Ishikawa (cell line): ENCODE data around the gene APBA1.

ENCODE experiments used
- CEBPB ChIP-seq: IDR thresholded peaks from 2 replicates; pipeline ENCODE4 v1.6.1; 2012
- CREB1 ChIP-seq: IDR thresholded peaks from 2 replicates; pipeline ENCODE4 v1.6.1; 2012; ENCODE audit warnings: low read depth
- EGR1 ChIP-seq: IDR thresholded peaks from 2 replicates; pipeline ENCODE4 v1.6.1; 2012
- EP300 ChIP-seq: IDR thresholded peaks from 2 replicates; pipeline ENCODE4 v1.6.1; 2012; ENCODE audit warnings: borderline replicate concordance
- FOXM1 ChIP-seq: IDR thresholded peaks from 2 replicates; pipeline ENCODE4 v1.6.1; 2012; ENCODE audit warnings: low read depth, borderline replicate concordance
- MAX ChIP-seq: IDR thresholded peaks from 2 replicates; pipeline ENCODE4 v1.6.1; 2012
- NFIC ChIP-seq: IDR thresholded peaks from 2 replicates; pipeline ENCODE4 v1.6.1; 2012
- RAD21 ChIP-seq: IDR thresholded peaks from 2 replicates; pipeline ENCODE4 v1.6.1; 2012; ENCODE audit warnings: low read depth
- TAF1 ChIP-seq: IDR thresholded peaks from 2 replicates; pipeline ENCODE4 v1.6.1; 2012; ENCODE audit warnings: low read depth, mild to moderate bottlenecking
- TCF12 ChIP-seq: IDR thresholded peaks from 2 replicates; pipeline ENCODE4 v1.6.1; 2012; ENCODE audit warnings: low read depth
- TEAD4 ChIP-seq: IDR thresholded peaks from 2 replicates; pipeline ENCODE4 v1.6.1; 2012
- YY1 ChIP-seq: IDR thresholded peaks from 2 replicates; pipeline ENCODE4 v1.6.1; 2012; ENCODE audit warnings: low read depth
- ZBTB7A ChIP-seq: IDR thresholded peaks from 2 replicates; pipeline ENCODE4 v1.6.1; 2012; ENCODE audit warnings: low read depth
- TF ChIP-seq, protein P1 (sequence below): IDR thresholded peaks from 2 replicates; pipeline ENCODE4 v1.6.1; 2012
- TF ChIP-seq, protein P2 (sequence below): IDR thresholded peaks from 2 replicates; pipeline ENCODE4 v1.6.1; 2012; ENCODE audit warnings: low read depth, mild to moderate bottlenecking

Gene APBA1

DNA sequence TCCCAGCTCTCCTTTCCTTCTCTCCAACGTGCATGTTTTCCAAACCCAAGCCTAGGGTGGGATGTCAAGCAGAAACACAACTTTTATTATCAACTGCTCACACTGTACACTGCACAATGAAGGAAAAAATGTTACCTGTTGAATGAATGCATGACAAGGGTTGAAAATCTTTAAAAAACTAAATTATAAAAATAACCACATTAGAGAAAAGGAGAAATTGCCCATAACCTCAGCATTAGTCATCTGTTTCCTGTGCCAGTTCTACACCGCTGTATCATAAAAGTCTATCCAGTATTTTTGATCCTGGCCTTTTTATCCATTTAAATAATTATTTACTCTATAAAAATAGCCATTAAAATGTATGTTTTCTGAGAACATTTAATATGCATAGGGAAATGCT is 101.1 kb downstream of the APBA1 start:
- TF ChIP-seq EGR1: no peak
- no peak for TF ChIP-seq TEAD4
- TF ChIP-seq TCF12: no peak
- no peak for TF ChIP-seq TAF1
- TF ChIP-seq ZBTB7A: no peak
- TF ChIP-seq MAX: no peak
- no peak for TF ChIP-seq FOXM1
- no peak for TF ChIP-seq YY1
- no peak for TF ChIP-seq RAD21
- TF ChIP-seq CREB1: no peak

GRCh38 chr9:69569738-69570451 is 102.3 kb downstream of the APBA1 start:
- TF ChIP-seq EP300 (peak; percentile 70), TEAD4 (peak; percentile 82), NFIC (peak; percentile 79), MAX (no peak)

GRCh38 chr9:69564557-69564956 is 107.6 kb downstream of the APBA1 start:
- TF ChIP-seq YY1: no peak
- no peak for TF ChIP-seq CEBPB
- TF ChIP-seq EP300: no peak
- no peak for TF ChIP-seq TAF1

GRCh38 chr9:69559126-69559525 is 113.0 kb downstream of the APBA1 start:
- TF ChIP-seq RAD21 (no peak), EP300 (no peak)

DNA sequence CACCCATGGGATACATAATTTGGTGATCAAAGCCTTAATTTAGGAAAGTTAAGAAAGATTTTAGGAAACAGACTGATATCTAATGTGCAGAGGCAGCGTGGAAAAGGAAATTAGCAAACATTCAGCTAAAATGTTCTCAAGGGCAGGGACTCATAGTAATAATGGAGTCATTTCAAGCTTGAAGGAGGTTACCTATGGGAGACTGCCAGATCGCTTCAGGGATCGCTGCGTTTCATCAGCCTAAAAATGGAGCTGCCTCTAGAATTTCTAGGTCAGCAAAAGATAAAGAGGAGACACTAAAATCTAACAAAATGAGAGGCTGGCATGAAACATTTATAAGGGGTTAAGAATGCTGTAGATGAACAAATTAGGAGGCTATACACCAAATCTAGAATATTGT is 115.5 kb downstream of the APBA1 start:
- TF ChIP-seq EP300 (no peak), MAX (no peak), CEBPB (no peak), EGR1 (no peak), FOXM1 (no peak), CREB1 (no peak), TAF1 (no peak)
- TF ChIP-seq, protein P1, sequence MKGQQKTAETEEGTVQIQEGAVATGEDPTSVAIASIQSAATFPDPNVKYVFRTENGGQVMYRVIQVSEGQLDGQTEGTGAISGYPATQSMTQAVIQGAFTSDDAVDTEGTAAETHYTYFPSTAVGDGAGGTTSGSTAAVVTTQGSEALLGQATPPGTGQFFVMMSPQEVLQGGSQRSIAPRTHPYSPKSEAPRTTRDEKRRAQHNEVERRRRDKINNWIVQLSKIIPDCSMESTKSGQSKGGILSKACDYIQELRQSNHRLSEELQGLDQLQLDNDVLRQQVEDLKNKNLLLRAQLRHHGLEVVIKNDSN: no peak

- TF ChIP-seq TEAD4 (no peak), CREB1 (no peak), MAX (no peak), EP300 (no peak), RAD21 (no peak), EGR1 (no peak), CEBPB (no peak), TAF1 (no peak), FOXM1 (no peak), YY1 (no peak), NFIC (no peak), TCF12 (no peak), ZBTB7A (no peak)
- TF ChIP-seq, protein P1: no peak
- TF ChIP-seq, protein P2, sequence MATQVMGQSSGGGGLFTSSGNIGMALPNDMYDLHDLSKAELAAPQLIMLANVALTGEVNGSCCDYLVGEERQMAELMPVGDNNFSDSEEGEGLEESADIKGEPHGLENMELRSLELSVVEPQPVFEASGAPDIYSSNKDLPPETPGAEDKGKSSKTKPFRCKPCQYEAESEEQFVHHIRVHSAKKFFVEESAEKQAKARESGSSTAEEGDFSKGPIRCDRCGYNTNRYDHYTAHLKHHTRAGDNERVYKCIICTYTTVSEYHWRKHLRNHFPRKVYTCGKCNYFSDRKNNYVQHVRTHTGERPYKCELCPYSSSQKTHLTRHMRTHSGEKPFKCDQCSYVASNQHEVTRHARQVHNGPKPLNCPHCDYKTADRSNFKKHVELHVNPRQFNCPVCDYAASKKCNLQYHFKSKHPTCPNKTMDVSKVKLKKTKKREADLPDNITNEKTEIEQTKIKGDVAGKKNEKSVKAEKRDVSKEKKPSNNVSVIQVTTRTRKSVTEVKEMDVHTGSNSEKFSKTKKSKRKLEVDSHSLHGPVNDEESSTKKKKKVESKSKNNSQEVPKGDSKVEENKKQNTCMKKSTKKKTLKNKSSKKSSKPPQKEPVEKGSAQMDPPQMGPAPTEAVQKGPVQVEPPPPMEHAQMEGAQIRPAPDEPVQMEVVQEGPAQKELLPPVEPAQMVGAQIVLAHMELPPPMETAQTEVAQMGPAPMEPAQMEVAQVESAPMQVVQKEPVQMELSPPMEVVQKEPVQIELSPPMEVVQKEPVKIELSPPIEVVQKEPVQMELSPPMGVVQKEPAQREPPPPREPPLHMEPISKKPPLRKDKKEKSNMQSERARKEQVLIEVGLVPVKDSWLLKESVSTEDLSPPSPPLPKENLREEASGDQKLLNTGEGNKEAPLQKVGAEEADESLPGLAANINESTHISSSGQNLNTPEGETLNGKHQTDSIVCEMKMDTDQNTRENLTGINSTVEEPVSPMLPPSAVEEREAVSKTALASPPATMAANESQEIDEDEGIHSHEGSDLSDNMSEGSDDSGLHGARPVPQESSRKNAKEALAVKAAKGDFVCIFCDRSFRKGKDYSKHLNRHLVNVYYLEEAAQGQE: no peak
These were observed 116.4 kb downstream of the APBA1 start for GRCh38 chr9:69555802-69556201.

DNA sequence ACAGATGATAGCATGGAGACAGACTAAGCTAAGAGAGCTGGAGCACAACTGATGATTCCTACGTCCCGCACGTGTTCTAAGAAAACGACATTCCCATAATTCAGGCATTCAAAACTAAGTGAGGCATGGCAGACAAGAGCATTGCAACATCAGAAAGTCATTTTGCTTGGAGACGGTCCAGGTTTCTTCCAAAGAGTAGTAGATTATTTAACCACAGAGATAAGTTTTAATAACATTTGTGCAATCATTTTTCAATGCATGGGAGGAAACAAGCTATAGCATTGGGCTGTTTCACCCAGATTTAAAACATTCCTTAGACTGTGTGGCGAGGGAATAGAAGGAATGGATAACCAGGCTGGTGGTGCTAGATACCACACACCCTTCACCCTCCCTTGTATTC is 117.2 kb downstream of the APBA1 start:
- TF ChIP-seq ZBTB7A: no peak
- no peak for TF ChIP-seq TAF1
- TF ChIP-seq MAX: no peak
- TF ChIP-seq TEAD4: no peak
